Gastroesophageal sphincter (tissue), 4 donors: ENCODE measurements around the gene LGALS13. TPM values are rescaled to one million over a fixed set of nuclear protein-coding genes. Genes with fewer than 3 reads are reported as not detected.

ENCODE experiments used
- ATAC-seq: fragments of 150-250 bp; one replicate; pipeline ENCODE4 v1.9.1; 2016; ENCODE audit warnings: mild to moderate bottlenecking, moderate library complexity
- H3K27ac ChIP-seq, 4 donors: fragments of 200-600 bp; sonication (generic) in 3 of 4; 1 replicate in 3 of 4; 2 replicates in 1 of 4; pipeline ENCODE4 v1.5.1; 2016 to 2019
- H3K27me3 ChIP-seq: fragments of 200-600 bp; sonication (generic); one replicate; pipeline ENCODE4 v1.5.1; 2019
- H3K36me3 ChIP-seq, 2 donors: fragments of 200-600 bp; sonication (generic); one replicate each; pipeline ENCODE4 v1.5.1; 2019; ENCODE audit warnings: control low read depth in 1 of 2
- H3K4me1 ChIP-seq, 3 donors: fragments of 200-600 bp; sonication (generic); 1 replicate in 2 of 3; 2 replicates in 1 of 3; pipeline ENCODE4 v1.5.1; 2016 to 2019; ENCODE audit warnings: control low read depth in 2 of 3
- H3K4me3 ChIP-seq, 2 donors: fragments of 200-600 bp; sonication (generic); one replicate each; pipeline ENCODE4 v1.5.1; 2019; ENCODE audit warnings: mild to moderate bottlenecking in 1 of 2, moderate library complexity in 1 of 2
- H3K9me3 ChIP-seq, 3 donors: fragments of 200-600 bp; sonication (generic); one replicate each; pipeline ENCODE4 v1.5.1; 2017 to 2019; ENCODE audit warnings: control low read depth in 2 of 3
- CTCF ChIP-seq, 4 experiments: fragments of 200-600 bp in 2 of 4; fragments of 450-650 bp in 2 of 4; sonication (generic) in 1 of 4; IDR thresholded peaks; one replicate each; pipeline ENCODE4 v1.5.1; 2017 to 2019; ENCODE audit warnings: antibody characterized with exemption in 4 of 4, mild to moderate bottlenecking in 2 of 4, moderate library complexity in 2 of 4
- EP300 ChIP-seq: sonication (generic); formaldehyde crosslinking; IDR thresholded peaks from one replicate; pipeline ENCODE4 v1.6.1; 2017; ENCODE audit warnings: antibody characterized with exemption, mild to moderate bottlenecking
- POLR2A ChIP-seq, 2 donors: fragments of 450-650 bp; IDR thresholded peaks; one replicate each; pipeline ENCODE4 v1.6.1; 2017; ENCODE audit warnings: antibody characterized with exemption in 2 of 2, mild to moderate bottlenecking in 2 of 2, moderate library complexity in 1 of 2
- POLR2AphosphoS5 ChIP-seq: sonication (generic); formaldehyde crosslinking; IDR thresholded peaks from one replicate; pipeline ENCODE4 v1.6.1; 2017; ENCODE audit warnings: antibody characterized with exemption
- WGBS, 2 donors: methylation state at CpG; one replicate each; pipeline ENCODE4 v1.1.5; 2018; ENCODE audit warnings: low coverage in 1 of 2; 5-methylcytosine and 5-hydroxymethylcytosine counted together
- total RNA-seq, 4 donors: library from RNA; depleted of rRNA; stranded (reverse); fragments of >200 nt; gene quantifications; one replicate each; pipeline ENCODE4 v1.1.0, GENCODE V29; 2016

Gene LGALS13
- total RNA-seq, 4 donors from 2014 or later: not detected

DNA sequence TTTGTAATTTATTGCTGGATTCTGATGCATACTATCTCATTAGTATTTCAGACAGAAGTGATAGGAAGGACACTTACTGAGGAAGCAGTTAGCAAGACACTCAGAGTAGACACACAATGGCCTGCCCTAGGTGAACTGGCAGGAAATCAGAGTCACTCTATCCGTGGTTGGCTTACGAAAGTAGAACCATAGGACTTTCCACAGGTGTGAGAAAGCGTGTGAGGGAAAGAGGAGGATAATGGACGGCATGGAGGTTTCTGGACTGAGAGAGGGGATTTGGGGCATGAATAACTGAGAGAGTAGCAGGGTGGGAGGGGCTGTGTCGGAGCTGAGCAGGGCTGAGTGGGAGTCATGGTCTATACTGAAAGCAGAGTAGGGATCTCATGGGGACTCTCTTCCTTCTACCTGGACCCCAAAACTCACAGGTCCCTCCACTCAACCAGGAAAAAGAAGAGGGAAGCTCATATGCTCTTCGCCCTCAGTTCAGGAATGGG lies 43.7 kb upstream of the LGALS13 start:
- no peak for ATAC-seq
- H3K4me3 ChIP-seq: no peak overlapping the region
- 62 to 75% methylated on average over 5 of the region's 6 CpGs for WGBS, 2 donors

GRCh38 chr19:39563408-39563807 lies 38.9 kb upstream of the LGALS13 start:
- no peak overlapping the region for H3K27ac ChIP-seq
- H3K27me3 ChIP-seq: peaks cover 18% of the 10 kb centered on the region
- no peaks in the 10 kb centered on the region for H3K4me1 ChIP-seq
- no peaks in the 10 kb centered on the region for H3K9me3 ChIP-seq
- ATAC-seq: no peak
- no CpG with 5 or more reads among the region's 2 CpGs for WGBS, 2 donors
- TF ChIP-seq CTCF (IDR thresholded peaks at IDR 0.05): no peak
- no peak for TF ChIP-seq EP300
- no peak for TF ChIP-seq POLR2AphosphoS5
- TF ChIP-seq POLR2A (IDR thresholded peaks at IDR 0.05): no peak
- H3K36me3 ChIP-seq: no peaks in the 10 kb centered on the region
- no peak overlapping the region for H3K4me3 ChIP-seq

More for the DNA sequence above, 43.7 kb upstream of the LGALS13 start:
- H3K4me1 ChIP-seq: no peaks in the 10 kb centered on the region
- TF ChIP-seq EP300 (no peak), POLR2A (IDR thresholded peaks at IDR 0.05) (no peak), CTCF (IDR thresholded peaks at IDR 0.05) (no peak), POLR2AphosphoS5 (no peak)
- H3K36me3 ChIP-seq: no peaks in the 10 kb centered on the region
- H3K27ac ChIP-seq: no peak overlapping the region
- peaks cover 28% of the 10 kb centered on the region for H3K27me3 ChIP-seq
- no peaks in the 10 kb centered on the region for H3K9me3 ChIP-seq

DNA sequence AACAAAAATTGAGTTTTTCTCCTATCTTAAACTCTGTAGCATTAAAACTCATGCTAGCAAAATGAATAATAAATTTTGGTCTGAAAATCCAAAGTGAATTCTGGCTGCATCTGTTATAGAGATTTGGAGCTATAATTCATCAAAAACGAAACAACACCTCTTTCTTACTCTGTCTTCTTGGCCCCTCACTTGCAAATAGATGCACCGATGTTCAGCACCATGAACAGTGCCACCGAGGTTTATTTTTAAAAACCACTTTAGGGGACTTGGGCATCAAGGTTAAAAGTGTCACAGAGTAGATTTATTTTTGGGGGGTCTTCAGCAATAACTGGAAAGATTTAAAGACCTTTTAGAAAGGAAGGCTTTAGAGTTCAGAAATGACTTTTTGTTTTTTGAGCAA lies 36.3 kb upstream of the LGALS13 start:
- TF ChIP-seq POLR2A (IDR thresholded peaks at IDR 0.05) (no peak), EP300 (no peak), CTCF (IDR thresholded peaks at IDR 0.05) (no peak), POLR2AphosphoS5 (no peak)
- Histone ChIP-seq H3K27me3 (peaks cover 25% of the 10 kb centered on the region), H3K36me3 (no peaks in the 10 kb centered on the region), H3K9me3 (no peaks in the 10 kb centered on the region), H3K4me3 (no peak overlapping the region), H3K27ac (no peak overlapping the region), H3K4me1 (no peaks in the 10 kb centered on the region)
- ATAC-seq: no peak
- WGBS, 2 donors: 44 to 47% methylated on average over 3 of the region's 3 CpGs

DNA sequence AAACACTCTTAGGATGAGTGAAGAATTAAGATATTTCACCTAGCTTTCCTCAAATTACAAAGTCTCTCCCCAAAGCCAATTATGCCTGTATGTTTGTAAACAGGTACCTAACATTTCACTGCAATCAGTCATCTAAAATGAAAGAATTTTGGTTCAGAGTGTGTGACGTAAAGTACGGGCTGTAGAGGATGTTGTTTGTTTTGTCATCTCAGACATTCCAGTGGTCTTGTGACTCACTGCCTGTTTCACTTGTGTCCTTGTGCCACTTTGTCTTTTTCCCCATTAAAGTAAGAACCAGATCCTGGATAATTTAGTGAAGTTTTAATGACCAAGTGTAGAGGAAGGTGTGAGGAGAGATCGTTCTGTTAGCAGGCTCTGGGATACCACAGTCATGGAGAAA lies 33.7 kb upstream of the LGALS13 start:
- H3K27me3 ChIP-seq: peaks cover 23% of the 10 kb centered on the region
- TF ChIP-seq POLR2AphosphoS5 (no peak), EP300 (no peak), POLR2A (IDR thresholded peaks at IDR 0.05) (no peak)
- no peak overlapping the region for H3K4me3 ChIP-seq
- ATAC-seq: no peak
- H3K27ac ChIP-seq: no peak overlapping the region
- 61 to 81% methylated on average over 2 to 3 of the region's 3 CpGs for WGBS, 2 donors
- H3K9me3 ChIP-seq: peaks cover 0 to 7% (median 0%) of the 10 kb centered on the region in 3 donors
- no peaks in the 10 kb centered on the region for H3K36me3 ChIP-seq
- H3K4me1 ChIP-seq: no peaks in the 10 kb centered on the region

GRCh38 chr19:39582442-39582841 lies 19.9 kb upstream of the LGALS13 start:
- TF ChIP-seq POLR2AphosphoS5 (no peak), POLR2A (IDR thresholded peaks at IDR 0.05) (no peak), EP300 (no peak), CTCF (IDR thresholded peaks at IDR 0.05) (no peak)
- Histone ChIP-seq H3K27ac (no peak overlapping the region), H3K4me3 (no peak overlapping the region), H3K27me3 (peaks cover 36% of the 10 kb centered on the region), H3K4me1 (no peaks in the 10 kb centered on the region), H3K36me3 (no peaks in the 10 kb centered on the region), H3K9me3 (peaks cover 0 to 8% (median 0%) of the 10 kb centered on the region in 3 donors)
- WGBS, 2 donors: 11 to 43% methylated on average over 1 to 3 of the region's 4 CpGs
- ATAC-seq: no peak
